ENCODE data around the gene TAT.
A peak's percentile ranks its signal among the peaks of the same experiment; 100 is the strongest.

The TAT gene

GRCh38 chr16:71537643-71538042 lies 39.2 kb downstream of the TAT start:
- peak; percentile 44 for DNase-seq (ENCODE audit: low spot score)

GRCh38 chr16:71536752-71537499 lies 40.0 kb downstream of the TAT start:
- no peak for DNase-seq (ENCODE audit: low spot score)

GRCh38 chr16:71532366-71532765 lies 44.5 kb downstream of the TAT start:
- DNase-seq (ENCODE audit: low spot score), result no peak

DNA sequence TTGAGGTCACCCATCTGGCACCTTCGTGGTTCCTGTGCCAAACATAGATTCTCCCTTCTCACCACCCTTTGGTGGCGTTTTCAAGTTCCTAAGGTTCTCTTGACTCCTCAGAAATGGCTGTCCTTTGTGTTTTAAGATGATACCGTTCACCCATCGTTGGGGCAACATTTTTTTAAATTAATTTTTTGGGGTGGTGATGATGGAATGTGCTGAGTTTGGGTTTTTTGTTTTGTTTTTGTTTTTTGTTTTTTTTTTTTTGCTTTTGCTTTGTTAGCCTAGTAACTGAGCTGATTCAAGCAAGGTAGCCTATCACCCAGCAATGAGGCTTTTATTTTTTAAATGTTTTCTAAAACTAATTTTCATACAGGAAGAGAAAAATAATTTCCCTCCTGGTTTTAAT lies 48.0 kb downstream of the TAT start:
- DNase-seq (ENCODE audit: low spot score), result no peak

DNA sequence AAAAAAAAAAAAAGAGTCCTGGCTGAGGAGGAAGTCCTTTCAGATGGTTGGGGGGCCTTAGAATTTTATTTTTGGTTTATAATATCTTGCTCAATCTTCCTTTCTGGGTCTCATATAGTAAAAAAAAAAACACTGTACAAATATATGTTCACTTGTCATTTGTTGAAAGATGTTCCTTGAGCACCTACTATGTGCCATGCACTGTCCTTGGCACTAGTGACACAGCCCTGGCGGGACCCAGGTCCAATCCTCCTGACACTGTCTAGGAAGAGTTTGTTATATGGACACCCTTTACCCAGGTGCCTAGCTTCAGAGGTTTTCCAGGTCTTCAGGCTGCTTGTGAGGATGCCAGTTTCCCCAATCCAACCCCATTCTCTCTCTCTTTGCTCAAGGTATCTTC lies 48.6 kb downstream of the TAT start:
- DNase-seq (ENCODE audit: low spot score), result no peak

- no peak for DNase-seq (ENCODE audit: low spot score)
Measured at GRCh38 chr16:71526111-71526631, 50.7 kb downstream of the TAT start, which contains the start of gene CHST4. TSS of gene CHST4 (plus strand) at chr16:71526426. CDS start at chr16:71536678, 10,252 bp downstream.

DNA sequence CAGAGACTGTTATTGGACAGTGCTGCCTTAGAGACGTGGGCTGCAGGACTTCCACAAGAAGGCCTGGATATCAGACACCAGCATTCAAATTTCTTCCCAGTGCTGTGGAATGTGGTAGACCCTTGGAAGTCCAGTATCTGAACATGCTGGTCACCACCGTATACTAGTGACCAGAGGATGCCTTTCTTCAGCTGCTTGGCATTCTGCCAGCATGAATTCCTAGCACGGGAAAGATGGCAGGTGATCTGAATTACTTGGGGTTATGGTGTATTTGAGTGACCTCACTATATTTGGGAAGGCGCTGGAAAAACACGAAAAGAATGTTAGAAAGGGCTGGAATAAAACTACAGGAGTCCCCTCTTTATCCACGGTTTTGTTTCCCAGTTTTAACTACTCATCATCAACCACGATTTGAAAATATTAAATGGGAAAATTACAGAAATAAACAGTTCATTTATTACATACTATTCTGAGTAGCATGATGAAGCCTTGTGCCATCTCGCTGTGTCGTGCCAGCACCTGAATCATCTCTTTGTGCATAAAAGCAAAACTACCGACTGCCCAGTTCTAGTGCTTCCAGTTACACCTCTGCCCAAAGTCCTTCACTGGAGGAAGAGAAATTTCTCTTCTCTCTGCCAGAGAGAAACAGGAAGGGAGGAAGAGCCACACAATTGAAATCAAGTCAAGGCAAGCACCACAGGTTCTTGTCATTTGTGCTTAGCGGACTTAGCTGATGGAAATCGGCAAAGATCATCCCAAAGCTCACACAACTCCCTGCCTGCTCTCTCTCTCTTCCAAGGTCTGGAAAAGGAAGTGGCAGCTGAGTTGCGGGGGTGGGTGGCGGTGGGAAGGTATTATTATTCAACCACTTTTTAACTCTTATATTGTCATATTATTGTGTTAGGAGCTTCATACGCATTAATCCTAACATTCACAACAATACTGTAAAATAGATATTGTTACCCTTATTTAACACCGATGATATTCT lies 52.0 kb downstream of the TAT start:
- DNase-seq (ENCODE audit: low spot score), result no peak

DNA sequence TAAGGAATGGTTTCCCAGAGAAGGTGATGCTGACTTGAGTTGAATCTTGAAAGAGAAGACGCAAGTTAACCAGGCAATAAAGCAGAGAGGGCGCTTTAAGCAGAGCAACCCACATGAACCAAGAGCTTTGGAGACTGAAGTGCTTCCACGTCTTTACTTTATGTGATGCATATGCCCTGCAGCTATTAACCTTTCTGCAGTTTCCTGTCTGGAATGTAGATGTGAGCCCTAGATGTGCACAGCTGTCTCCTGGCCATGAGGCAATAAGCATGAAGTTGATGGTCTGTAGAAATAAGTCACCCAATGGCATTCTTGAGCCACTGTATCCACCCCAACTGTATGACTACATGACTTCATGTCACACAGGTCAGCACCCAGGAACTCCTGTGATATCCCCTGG lies 56.3 kb downstream of the TAT start:
- no peak for DNase-seq (ENCODE audit: low spot score)
